HUDEP-2 (cell line): ENCODE measurements around the gene KLRB1.
A peak's percentile ranks its signal among the peaks of the same experiment; 100 is the strongest.
"Not testable (repeated sequence)": the region's sequence is repeated elsewhere in the genome, so short reads cannot be mapped to it uniquely, and the experiment has no call there.

ENCODE experiments used
- DNase-seq, 76 experiments: peaks; one replicate each; lab custom pipeline; 2025; ENCODE audit not compliant: unreplicated experiment in 76 of 76; lab: John Stamatoyannopoulos, UW

KLRB1 gene

GRCh38 chr12:9626291-9626690 lies 18.6 kb upstream of the KLRB1 start:
- no peak for DNase-seq

- no peak for DNase-seq
Observed at GRCh38 chr12:9625019-9625418, 17.3 kb upstream of the KLRB1 start.

GRCh38 chr12:9619411-9620179 lies 11.9 kb upstream of the KLRB1 start:
- no peak for DNase-seq

GRCh38 chr12:9618906-9619305 lies 11.2 kb upstream of the KLRB1 start:
- DNase-seq: not testable (repeated sequence)

- no peak for DNase-seq
Observed at GRCh38 chr12:9617124-9617523, 9.4 kb upstream of the KLRB1 start.

GRCh38 chr12:9615420-9616136 lies 7.9 kb upstream of the KLRB1 start:
- no peak for DNase-seq

- DNase-seq: not testable (repeated sequence)
Observed at GRCh38 chr12:9610606-9611005, 2.9 kb upstream of the KLRB1 start.

GRCh38 chr12:9606736-9607372 lies 862 bp downstream of the KLRB1 start:
- DNase-seq: no peak

GRCh38 chr12:9606247-9606646 lies 1.5 kb downstream of the KLRB1 start:
- DNase-seq: no peak

- DNase-seq: no peak
Observed at GRCh38 chr12:9605483-9605882, 2.2 kb downstream of the KLRB1 start.

- DNase-seq: peak in 2 of 76 experiments; percentile 1 to 8
Observed at GRCh38 chr12:9604287-9604686, 3.4 kb downstream of the KLRB1 start.

- not testable (repeated sequence) for DNase-seq
Observed at GRCh38 chr12:9600426-9600825, 7.3 kb downstream of the KLRB1 start.

- no peak for DNase-seq
Observed at GRCh38 chr12:9598363-9598762, 9.4 kb downstream of the KLRB1 start.

- DNase-seq: no peak
Observed at GRCh38 chr12:9597365-9597764, 10.4 kb downstream of the KLRB1 start.

GRCh38 chr12:9590441-9590840 lies 17.3 kb downstream of the KLRB1 start:
- no peak for DNase-seq

- no peak for DNase-seq
Observed at GRCh38 chr12:9588749-9589148, 19.0 kb downstream of the KLRB1 start.

- DNase-seq: no peak
Observed at GRCh38 chr12:9587987-9588600, 19.6 kb downstream of the KLRB1 start.

- DNase-seq: not testable (repeated sequence)
Observed at GRCh38 chr12:9577729-9578128, 30.0 kb downstream of the KLRB1 start.

- DNase-seq: not testable (repeated sequence)
Observed at GRCh38 chr12:9567151-9567550, 40.6 kb downstream of the KLRB1 start.

GRCh38 chr12:9566113-9566512 lies 41.6 kb downstream of the KLRB1 start:
- DNase-seq: not testable (repeated sequence)

GRCh38 chr12:9564418-9564817 lies 43.3 kb downstream of the KLRB1 start:
- not testable (repeated sequence) for DNase-seq
